HepG2 (cell line): ENCODE data around the gene ABCA4. TPM values are rescaled to one million over a fixed set of nuclear protein-coding genes. Genes with fewer than 3 reads are reported as not detected.

Experiments used
- BHLHE40 ChIP-seq: IDR thresholded peaks from 2 replicates; pipeline ENCODE4 v1.6.1; 2011; ENCODE audit warnings: low read length, improper control_type of control experiment
- CHD2 ChIP-seq: IDR thresholded peaks from 2 replicates; pipeline ENCODE4 v1.6.1; 2011; ENCODE audit warnings: low read depth, low read length, improper control_type of control experiment
- CREM ChIP-seq, 2 experiments: sonication (generic) in 1 of 2; formaldehyde crosslinking in 1 of 2; IDR thresholded peaks; 2 replicates each; pipeline versions ENCODE4 v1.4.0 to v1.6.1; 2016 to 2020; ENCODE audit warnings: antibody characterized with exemption in 1 of 2, mild to moderate bottlenecking in 1 of 2, missing genetic modification reagents in 1 of 2
- ELF4 ChIP-seq: sonication (generic); formaldehyde crosslinking; IDR thresholded peaks from 2 replicates; pipeline ENCODE4 v1.5.0; 2020; ENCODE audit warnings: missing genetic modification reagents, mild to moderate bottlenecking, moderate library complexity, borderline replicate concordance
- FOSL1 ChIP-seq: sonication (generic); formaldehyde crosslinking; IDR thresholded peaks from 2 replicates; pipeline ENCODE4 v1.9.0; 2021; ENCODE audit warnings: missing genetic modification reagents, borderline replicate concordance
- FOXJ3 ChIP-seq: sonication (generic); formaldehyde crosslinking; IDR thresholded peaks from 2 replicates; pipeline ENCODE4 v1.4.0; 2020; ENCODE audit warnings: missing genetic modification reagents, mild to moderate bottlenecking, borderline replicate concordance
- GABPB1 ChIP-seq: IDR thresholded peaks from 2 replicates; pipeline ENCODE4 v1.6.1; 2016; ENCODE audit warnings: mild to moderate bottlenecking, missing genetic modification reagents, moderate library complexity, missing compliant biosample characterization
- GATAD1 ChIP-seq: IDR thresholded peaks from 2 replicates; pipeline ENCODE4 v1.6.1; 2016; ENCODE audit warnings: missing genetic modification reagents, missing compliant biosample characterization
- JUN ChIP-seq: sonication (generic); formaldehyde crosslinking; IDR thresholded peaks from 2 replicates; pipeline ENCODE4 v1.4.0; 2020; ENCODE audit warnings: mild to moderate bottlenecking, missing genetic modification reagents
- KAT2B ChIP-seq: fragments of 150-350 bp; IDR thresholded peaks from 2 replicates; pipeline ENCODE4 v1.6.1; 2014; ENCODE audit warnings: low read depth, low read length, borderline replicate concordance
- MAFK ChIP-seq, 2 experiments: IDR thresholded peaks in 1 of 2; conservative IDR thresholded peaks in 1 of 2; 2 replicates each; pipeline ENCODE4 v1.6.1; 2011; ENCODE audit warnings: improper control_type of control experiment in 2 of 2, low read length in 2 of 2
- NFE2L1 ChIP-seq: sonication (generic); formaldehyde crosslinking; IDR thresholded peaks from 2 replicates; pipeline ENCODE4 v1.4.0; 2020; ENCODE audit warnings: missing genetic modification reagents, mild to moderate bottlenecking, borderline replicate concordance
- PAWR ChIP-seq: sonication (generic); formaldehyde crosslinking; IDR thresholded peaks from 2 replicates; pipeline ENCODE4 v1.4.0; 2020; ENCODE audit warnings: missing genetic modification reagents, mild to moderate bottlenecking, borderline replicate concordance
- REPIN1 ChIP-seq: sonication (generic); formaldehyde crosslinking; IDR thresholded peaks from 2 replicates; pipeline ENCODE4 v1.8.0; 2022; ENCODE audit warnings: missing genetic modification reagents, low read depth, mild to moderate bottlenecking, borderline replicate concordance
- RXRA ChIP-seq: sonication (generic); formaldehyde crosslinking; IDR thresholded peaks from 2 replicates; pipeline ENCODE4 v1.5.1; 2020; ENCODE audit warnings: missing genetic modification reagents
- SALL2 ChIP-seq: sonication (generic); formaldehyde crosslinking; IDR thresholded peaks from 2 replicates; pipeline ENCODE4 v1.8.1; 2023; ENCODE audit warnings: mild to moderate bottlenecking, missing genetic modification reagents, inconsistent platforms
- TEAD3 ChIP-seq: optimal IDR thresholded peaks from 2 replicates; pipeline ENCODE3; 2016; ENCODE audit warnings: borderline replicate concordance
- THRA ChIP-seq: sonication (generic); formaldehyde crosslinking; IDR thresholded peaks from 2 replicates; pipeline ENCODE4 v1.4.0; 2020; ENCODE audit warnings: missing genetic modification reagents, borderline replicate concordance
- ZBTB39 ChIP-seq: sonication (generic); formaldehyde crosslinking; IDR thresholded peaks from 2 replicates; pipeline ENCODE4 v1.5.0; 2020; ENCODE audit warnings: missing genetic modification reagents
- ZFP1 ChIP-seq: IDR thresholded peaks from 2 replicates; pipeline ENCODE4 v1.6.1; 2016
- ZFP36L2 ChIP-seq: sonication (generic); formaldehyde crosslinking; IDR thresholded peaks from 2 replicates; pipeline ENCODE4 v1.4.0; 2020; ENCODE audit warnings: missing genetic modification reagents
- ZNF24 ChIP-seq: fragments of 450-650 bp; IDR thresholded peaks from 2 replicates; pipeline ENCODE4 v1.6.1; 2017; ENCODE audit warnings: antibody characterized with exemption, mild to moderate bottlenecking
- ZNF264 ChIP-seq: sonication (generic); formaldehyde crosslinking; IDR thresholded peaks from 2 replicates; pipeline ENCODE4 v1.4.0; 2020; ENCODE audit warnings: missing genetic modification reagents
- ZNF282 ChIP-seq: fragments of 450-650 bp; IDR thresholded peaks from 2 replicates; pipeline ENCODE4 v1.6.1; 2018; ENCODE audit not compliant: partially characterized antibody
- ZNF530 ChIP-seq: sonication (generic); formaldehyde crosslinking; IDR thresholded peaks from 2 replicates; pipeline ENCODE4 v1.5.0; 2020; ENCODE audit warnings: low read depth, mild to moderate bottlenecking, missing genetic modification reagents
- ZNF552 ChIP-seq: sonication (generic); formaldehyde crosslinking; IDR thresholded peaks from 2 replicates; pipeline ENCODE4 v1.9.0; 2022; ENCODE audit warnings: missing genetic modification reagents, mild to moderate bottlenecking, borderline replicate concordance
- ZNF572 ChIP-seq: sonication (generic); formaldehyde crosslinking; IDR thresholded peaks from 2 replicates; pipeline ENCODE4 v1.5.1; 2020; ENCODE audit warnings: mild to moderate bottlenecking, missing genetic modification reagents
- ZNF746 ChIP-seq: sonication (generic); formaldehyde crosslinking; IDR thresholded peaks from 2 replicates; pipeline ENCODE4 v1.8.0; 2022; ENCODE audit warnings: mild to moderate bottlenecking, missing genetic modification reagents
- ZNF749 ChIP-seq: sonication (generic); formaldehyde crosslinking; IDR thresholded peaks from 2 replicates; pipeline ENCODE4 v1.8.0; 2022; ENCODE audit warnings: mild to moderate bottlenecking, missing genetic modification reagents, moderate library complexity, borderline replicate concordance
- polyA plus RNA-seq, 8 experiments: library from polyadenylated mRNA; depleted of rRNA in 3 of 8; stranded (reverse) in 7 of 8; unstranded in 1 of 8; fragments of >200 nt; fragmentation: Illumina TruSeq in 4 of 8; extraction: Trizol in 4 of 8; gene quantifications; 2 replicates each; pipeline versions ENCODE4 v1.2.1 to v1.2.3, GENCODE V29; 2011 to 2016; ENCODE audit warnings: low read depth in 4 of 8, missing spikeins in 1 of 8, mixed read lengths in 1 of 8; ENCODE audit not compliant: insufficient read depth in 1 of 8
- total RNA-seq, 5 experiments: library from RNA; depleted of rRNA; stranded (reverse); fragments of >200 nt; fragmentation: Illumina TruSeq; extraction: Trizol; gene quantifications; 2 replicates each; pipeline ENCODE4 v1.2.3, GENCODE V29; 2016; ENCODE audit warnings: low read depth in 1 of 5

ABCA4 gene
- total and polyA plus RNA-seq, 2 of the 13 experiments (the other 11 are each of a cell fraction or from before 2014, with no cell fraction given) = 0.24 to 0.67 TPM

GRCh38 chr1:94068096-94068998 is 52.6 kb downstream of the ABCA4 start (continued):
- TF ChIP-seq THRA (CRISPR knock-in tag) (peak; percentile 13; the same call in 1 of the 2 replicates), NFE2L1 (CRISPR knock-in tag) (no peak), KAT2B (no peak), ELF4 (CRISPR knock-in tag) (no peak), SALL2 (no peak), ZNF572 (no peak), ZFP36L2 (CRISPR knock-in tag) (no peak), ZNF530 (no peak), ZNF749 (CRISPR knock-in tag) (no peak), ZNF282 (no peak), ZNF552 (CRISPR knock-in tag) (no peak), PAWR (CRISPR knock-in tag) (no peak), ZNF746 (CRISPR knock-in tag) (0 out of 2 replicates have a peak, but pooled peaks have one; percentile 14), FOXJ3 (CRISPR knock-in tag) (0 out of 2 replicates have a peak, but pooled peaks have one; percentile 17), REPIN1 (CRISPR knock-in tag) (no peak), BHLHE40 (no peak), TEAD3 (CRISPR knock-in tag) (peak; percentile 84), RXRA (CRISPR knock-in tag) (peak; percentile 59; the same call in 1 of the 2 replicates), GABPB1 (no peak), ZBTB39 (CRISPR knock-in tag) (no peak), MAFK (conservative IDR thresholded peaks at IDR 0.05 in 1 of 2, IDR thresholded peaks at IDR 0.05 in 1 of 2; ENCODE audit: low read length in 2 of 2) (no peak), ZNF264 (CRISPR knock-in tag) (no peak), ZNF24 (no peak), JUN (peak; percentile 94), CREM (IDR thresholded peaks at IDR 0.05) (peak; percentile 25; the same call in 1 of the 2 replicates), CREM (CRISPR knock-in tag; IDR thresholded peaks at IDR 0.05) (no peak), CHD2 (no peak), FOSL1 (CRISPR knock-in tag) (peak; percentile 88), GATAD1 (CRISPR knock-in tag) (peak; percentile 40; the same call in 1 of the 2 replicates), ZFP1 (CRISPR knock-in tag) (no peak)
